A549 (cell line): ENCODE results near the gene CREM. TPM values are rescaled to one million over a fixed set of nuclear protein-coding genes. Genes with fewer than 3 reads are reported as not detected.

Experiments
- ATAC-seq, 2 experiments: fragments of 200-7000 bp in 1 of 2; fragments of >200 bp in 1 of 2; cut with Nextera tagmentation in 1 of 2; cut with Tn5 transposase in 1 of 2; 3 replicates each; pipeline versions ENCODE4 v1.8.0 to v1.9.1; 2018 to 2020; ENCODE audit warnings: mild to moderate bottlenecking in 1 of 2, moderate library complexity in 1 of 2
- CTCF ChIA-PET: fragments of 300-600 bp; sonication (Branson Sonifier 250); formaldehyde crosslinking; extraction: SDS; loops from one replicate; lab custom pipeline; 2021; ENCODE audit warnings: antibody characterized with exemption, inconsistent platforms; lab: Yijun Ruan, JAX
- POLR2A ChIA-PET: fragments of 350-600 bp; formaldehyde crosslinking; extraction: SDS; loops from one replicate; lab custom pipeline; 2021; ENCODE audit warnings: antibody characterized with exemption, inconsistent platforms; lab: Yijun Ruan, JAX
- DNase-seq, 2 experiments: peaks; one replicate each; pipeline versions ENCODE4 v3.0.0 to v3.0.0-alpha.2; 2011 to 2016; ENCODE audit warnings: low read depth in 1 of 2, low spot score in 1 of 2
- FAIRE-seq: peaks from 2 replicates; lab custom pipeline; 2011; peaks lifted over from hg19 to GRCh38; lab: Jason Lieb, UNC
- H3K27ac ChIP-seq, 2 experiments: fragments of >200 bp; sonication (Bioruptor Twin); formaldehyde crosslinking; 3 replicates each; pipeline ENCODE4 v1.5.1; 2016 to 2017
- H3K4me1 ChIP-seq: fragments of >200 bp; sonication (Bioruptor Twin); formaldehyde crosslinking; 3 replicates; pipeline ENCODE4 v1.6.1; 2016
- H3K4me2 ChIP-seq: fragments of >200 bp; sonication (Bioruptor Twin); formaldehyde crosslinking; 3 replicates; pipeline ENCODE4 v1.6.1; 2016
- H3K4me3 ChIP-seq: fragments of >200 bp; sonication (Bioruptor Twin); formaldehyde crosslinking; 3 replicates; pipeline ENCODE4 v1.5.1; 2016
- H3K9me3 ChIP-seq: fragments of >200 bp; sonication (Bioruptor Twin); formaldehyde crosslinking; 3 replicates; pipeline ENCODE4 v1.6.1; 2016
- BCL3 ChIP-seq: fragments of >200 bp; sonication (Bioruptor Twin); formaldehyde crosslinking; IDR thresholded peaks from 3 replicates; pipeline ENCODE4 v1.6.1; 2016
- CHD2 ChIP-seq: fragments of 150-350 bp; IDR thresholded peaks from 2 replicates; pipeline ENCODE4 v1.6.1; 2014; ENCODE audit warnings: low read length; ENCODE audit not compliant: partially characterized antibody
- EHMT2 ChIP-seq: fragments of 200-600 bp; sonication (generic); IDR thresholded peaks from 2 replicates; pipeline ENCODE4 v1.6.1; 2016; ENCODE audit warnings: antibody characterized with exemption, low read depth, mild to moderate bottlenecking, moderate library complexity
- EP300 ChIP-seq, 2 experiments: fragments of >200 bp; sonication (Bioruptor Twin); formaldehyde crosslinking; IDR thresholded peaks; 2 replicates in 1 of 2; 3 replicates in 1 of 2; pipeline ENCODE4 v1.6.1; 2016 to 2017
- ESRRA ChIP-seq: fragments of 150-350 bp; IDR thresholded peaks from 2 replicates; pipeline ENCODE4 v1.6.1; 2014; ENCODE audit warnings: mild to moderate bottlenecking, low read length, borderline replicate concordance
- FOSB ChIP-seq: fragments of 250-450 bp; sonication (Bioruptor Pico); IDR thresholded peaks from 2 replicates; pipeline ENCODE4 v1.5.0; 2020; ENCODE audit warnings: mild to moderate bottlenecking, moderate library complexity
- FOXS1 ChIP-seq: fragments of 250-450 bp; sonication (Bioruptor Pico); IDR thresholded peaks from 2 replicates; pipeline ENCODE4 v1.5.0; 2020; ENCODE audit warnings: mild to moderate bottlenecking, moderate library complexity
- GATA3 ChIP-seq: IDR thresholded peaks from 2 replicates; pipeline ENCODE4 v1.6.1; 2012; ENCODE audit warnings: borderline replicate concordance
- KDM1A ChIP-seq: fragments of 200-600 bp; sonication (generic); IDR thresholded peaks from 2 replicates; pipeline ENCODE4 v1.6.1; 2016; ENCODE audit warnings: low read depth, mild to moderate bottlenecking
- MAFK ChIP-seq: fragments of 450-650 bp; IDR thresholded peaks from 2 replicates; pipeline ENCODE4 v1.6.1; 2014; ENCODE audit not compliant: partially characterized antibody
- MAX ChIP-seq: IDR thresholded peaks from 2 replicates; pipeline ENCODE4 v1.6.1; 2012
- MAZ ChIP-seq: fragments of 150-350 bp; IDR thresholded peaks from 2 replicates; pipeline ENCODE4 v1.6.1; 2014; ENCODE audit warnings: antibody characterized with exemption, low read depth, low read length, borderline replicate concordance
- MYC ChIP-seq: IDR thresholded peaks from 2 replicates; pipeline ENCODE4 v1.6.1; 2012; ENCODE audit warnings: mild to moderate bottlenecking, inconsistent platforms, low read length, improper control_type of control experiment, borderline replicate concordance
- NFE2L2 ChIP-seq: fragments of 150-350 bp; conservative IDR thresholded peaks from 2 replicates; pipeline ENCODE4 v1.6.1; 2014; ENCODE audit warnings: low read length
- NPAS2 ChIP-seq: fragments of 250-450 bp; sonication (Bioruptor Pico); IDR thresholded peaks from 2 replicates; pipeline ENCODE4 v1.8.0; 2022; ENCODE audit warnings: mild to moderate bottlenecking, moderate library complexity, borderline replicate concordance
- PHF8 ChIP-seq: fragments of 200-600 bp; sonication (generic); IDR thresholded peaks from 2 replicates; pipeline ENCODE4 v1.6.1; 2016; ENCODE audit warnings: low read depth, mild to moderate bottlenecking, antibody characterized with exemption, moderate library complexity, borderline replicate concordance
- POLR2A ChIP-seq: IDR thresholded peaks from 2 replicates; pipeline ENCODE4 v1.6.1; 2012; ENCODE audit warnings: mild to moderate bottlenecking, low read length
- RAD21 ChIP-seq, 2 experiments: fragments of >200 bp in 1 of 2; sonication (Bioruptor Twin) in 1 of 2; formaldehyde crosslinking in 1 of 2; IDR thresholded peaks in 1 of 2; conservative IDR thresholded peaks in 1 of 2; 2 replicates in 1 of 2; 3 replicates in 1 of 2; pipeline ENCODE4 v1.6.1; 2012 to 2018; ENCODE audit warnings: inconsistent platforms in 1 of 2
- REST ChIP-seq: fragments of 200-600 bp; sonication (generic); IDR thresholded peaks from 2 replicates; pipeline ENCODE4 v1.6.1; 2016; ENCODE audit warnings: antibody characterized with exemption, mild to moderate bottlenecking, moderate library complexity
- SMC3 ChIP-seq: fragments of >200 bp; sonication (Bioruptor Twin); formaldehyde crosslinking; IDR thresholded peaks from 3 replicates; pipeline ENCODE4 v1.6.1; 2018; ENCODE audit warnings: inconsistent platforms
- ZFP36 ChIP-seq: fragments of 450-650 bp; IDR thresholded peaks from 2 replicates; pipeline ENCODE4 v1.6.1; 2014; ENCODE audit warnings: borderline replicate concordance; ENCODE audit not compliant: partially characterized antibody
- ZSCAN20 ChIP-seq: fragments of 250-450 bp; sonication (Bioruptor Pico); IDR thresholded peaks from 2 replicates; pipeline ENCODE4 v1.8.0; 2022; ENCODE audit warnings: mild to moderate bottlenecking, moderate library complexity
- WGBS: methylation state at CpG from one replicate; pipeline ENCODE4 v1.1.6; 2017; ENCODE audit errors: missing lambda C conversion rate; 5-methylcytosine and 5-hydroxymethylcytosine counted together
- polyA plus RNA-seq, 4 experiments: library from polyadenylated mRNA; depleted of rRNA in 3 of 4; stranded (reverse); fragments of >200 nt; fragmentation: RNase III in 1 of 4; extraction: RNeasy Plus Mini Kit Qiagen cat#74134 plus additional on column Dnase treatment in 1 of 4; gene quantifications; 2 replicates in 3 of 4; 3 replicates in 1 of 4; pipeline ENCODE4 v1.2.3, GENCODE V29; 2011 to 2017
- TF ChIP-seq, protein P1 (sequence below): fragments of 150-350 bp; IDR thresholded peaks from 2 replicates; pipeline ENCODE4 v1.6.1; 2014; ENCODE audit warnings: low read depth, mild to moderate bottlenecking, low read length
- TF ChIP-seq, protein P2 (sequence below): fragments of 250-450 bp; sonication (Bioruptor Pico); IDR thresholded peaks from 2 replicates; pipeline ENCODE4 v1.5.0; 2021; ENCODE audit warnings: mild to moderate bottlenecking, moderate library complexity, borderline replicate concordance

Gene CREM
- polyA plus RNA-seq, 2 of the 4 experiments (the other 2 are of a cell fraction): 53.3 to 112 TPM

DNA sequence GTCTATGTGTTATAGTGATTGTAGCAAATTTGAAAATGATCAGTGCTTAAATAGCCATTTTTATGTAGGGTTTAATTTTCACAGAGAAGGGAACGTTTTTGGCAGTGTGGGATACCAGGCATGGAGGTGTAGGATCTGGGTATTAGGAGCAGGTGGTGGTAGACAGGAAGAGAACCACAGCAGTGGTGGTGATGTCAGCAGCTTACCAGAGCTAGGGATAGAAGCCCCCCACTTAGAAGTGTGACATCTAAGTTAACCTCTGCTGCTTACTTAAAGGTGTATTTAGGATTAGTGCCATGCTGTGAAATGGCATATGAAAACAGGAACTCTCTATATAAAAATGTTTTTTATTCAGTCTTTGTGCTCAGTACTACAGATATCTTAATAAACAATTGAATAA, 73.8 kb downstream of the CREM start:
- FAIRE-seq (no peak), ATAC-seq (no peak), DNase-seq (no peak)
- TF ChIP-seq, protein P1, sequence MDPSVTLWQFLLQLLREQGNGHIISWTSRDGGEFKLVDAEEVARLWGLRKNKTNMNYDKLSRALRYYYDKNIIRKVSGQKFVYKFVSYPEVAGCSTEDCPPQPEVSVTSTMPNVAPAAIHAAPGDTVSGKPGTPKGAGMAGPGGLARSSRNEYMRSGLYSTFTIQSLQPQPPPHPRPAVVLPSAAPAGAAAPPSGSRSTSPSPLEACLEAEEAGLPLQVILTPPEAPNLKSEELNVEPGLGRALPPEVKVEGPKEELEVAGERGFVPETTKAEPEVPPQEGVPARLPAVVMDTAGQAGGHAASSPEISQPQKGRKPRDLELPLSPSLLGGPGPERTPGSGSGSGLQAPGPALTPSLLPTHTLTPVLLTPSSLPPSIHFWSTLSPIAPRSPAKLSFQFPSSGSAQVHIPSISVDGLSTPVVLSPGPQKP: no peak
- TF ChIP-seq EP300 (IDR thresholded peaks at IDR 0.05) (no peak), POLR2A (no peak), MAZ (no peak), CHD2 (no peak), MYC (no peak), ZFP36 (no peak), PHF8 (no peak), NPAS2 (CRISPR knock-in tag) (no peak), ZSCAN20 (CRISPR knock-in tag) (no peak), FOXS1 (CRISPR knock-in tag) (no peak), GATA3 (no peak), MAFK (no peak), KDM1A (no peak), NFE2L2 (no peak)
- Histone ChIP-seq H3K9me3 (no peaks in the 10 kb centered on the region), H3K4me3 (no peak overlapping the region), H3K27ac (no peak overlapping the region), H3K4me1 (peaks cover 3% of the 10 kb centered on the region; the same call in 1 of the 3 replicates), H3K4me2 (no peak overlapping the region)
- POLR2A ChIA-PET: no interaction called here
- 6% methylated on average over 1 of the region's 1 CpG for WGBS
- CTCF ChIA-PET: interaction anchor here (1.0 kb wide), 1 partner anchor 14 kb away, joined by 3 read pairs; no protein-coding TSS in a partner anchor

DNA sequence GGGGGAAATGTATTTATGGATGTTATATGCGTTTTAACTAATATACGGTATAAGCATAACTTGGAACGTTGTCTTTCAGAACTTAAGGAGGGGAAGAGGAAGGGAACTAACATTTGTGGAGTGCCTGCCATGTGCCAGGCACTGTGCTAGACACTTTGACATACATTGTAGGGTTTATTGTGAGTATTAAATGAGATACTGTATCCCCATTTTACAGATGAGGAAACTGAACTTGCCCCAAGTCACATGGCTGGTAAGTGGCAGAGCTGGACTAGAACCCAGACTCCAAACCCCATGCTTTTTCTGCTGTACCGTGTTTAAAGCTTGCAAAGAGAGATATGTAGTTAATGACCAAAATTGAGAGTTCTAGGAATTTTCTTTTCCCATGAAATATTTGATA, 74.6 kb downstream of the CREM start:
- CTCF ChIA-PET: interaction anchor here (0.6 to 4.1 kb wide), 3 partner anchors 17 to 81 kb away, joined by 5 to 20 read pairs (median 9); no protein-coding TSS in a partner anchor
- Histone ChIP-seq H3K4me2 (no peak overlapping the region), H3K4me3 (no peak overlapping the region), H3K9me3 (no peaks in the 10 kb centered on the region), H3K27ac (no peak overlapping the region), H3K4me1 (0 out of 3 replicates have a peak, but pooled peaks cover 3% of the 10 kb centered on the region)
- TF ChIP-seq ESRRA: no peak
- peak; percentile 56; the same call in 1 of the 2 replicates for TF ChIP-seq KDM1A
- TF ChIP-seq EHMT2: no peak
- WGBS: 89% methylated on average over 4 of the region's 4 CpGs
- DNase-seq (no peak), FAIRE-seq (no peak), ATAC-seq (no peak)
- POLR2A ChIA-PET: no interaction called here

DNA sequence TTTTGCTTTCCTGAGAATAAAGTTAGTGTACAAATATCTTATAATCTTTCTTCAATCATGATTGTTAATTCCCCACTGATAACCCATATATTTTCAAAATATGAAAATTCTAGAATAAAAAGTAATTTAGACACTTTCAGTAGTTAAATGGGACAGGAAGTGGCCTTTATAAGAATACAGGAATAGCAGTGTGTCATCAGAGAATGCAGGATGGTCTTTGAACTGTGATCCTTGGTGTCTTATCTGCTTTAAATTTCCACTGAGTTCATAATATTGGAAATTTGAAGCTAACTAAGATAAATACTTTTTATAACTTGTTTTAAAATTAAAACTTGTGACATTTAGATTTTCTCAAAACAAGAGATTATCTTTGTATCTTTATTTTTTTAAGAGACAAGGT, 75.4 kb downstream of the CREM start:
- DNase-seq: no peak
- FAIRE-seq: no peak
- TF ChIP-seq EP300 (IDR thresholded peaks at IDR 0.05) (no peak), BCL3 (no peak), RAD21 (conservative IDR thresholded peaks at IDR 0.05 in 1 of 2, IDR thresholded peaks at IDR 0.05 in 1 of 2) (no peak), FOSB (CRISPR knock-in tag) (no peak), REST (no peak), SMC3 (no peak), GATA3 (no peak), FOXS1 (CRISPR knock-in tag) (no peak), KDM1A (no peak), MAX (no peak), ESRRA (no peak)
- TF ChIP-seq, protein P2, sequence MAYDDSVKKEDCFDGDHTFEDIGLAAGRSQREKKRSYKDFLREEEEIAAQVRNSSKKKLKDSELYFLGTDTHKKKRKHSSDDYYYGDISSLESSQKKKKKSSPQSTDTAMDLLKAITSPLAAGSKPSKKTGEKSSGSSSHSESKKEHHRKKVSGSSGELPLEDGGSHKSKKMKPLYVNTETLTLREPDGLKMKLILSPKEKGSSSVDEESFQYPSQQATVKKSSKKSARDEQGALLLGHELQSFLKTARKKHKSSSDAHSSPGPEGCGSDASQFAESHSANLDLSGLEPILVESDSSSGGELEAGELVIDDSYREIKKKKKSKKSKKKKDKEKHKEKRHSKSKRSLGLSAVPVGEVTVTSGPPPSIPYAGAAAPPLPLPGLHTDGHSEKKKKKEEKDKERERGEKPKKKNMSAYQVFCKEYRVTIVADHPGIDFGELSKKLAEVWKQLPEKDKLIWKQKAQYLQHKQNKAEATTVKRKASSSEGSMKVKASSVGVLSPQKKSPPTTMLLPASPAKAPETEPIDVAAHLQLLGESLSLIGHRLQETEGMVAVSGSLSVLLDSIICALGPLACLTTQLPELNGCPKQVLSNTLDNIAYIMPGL (CRISPR knock-in tag): no peak
- CTCF ChIA-PET: interaction anchor here (0.6 to 4.1 kb wide), 4 partner anchors 16 to 81 kb away, joined by 3 to 20 read pairs (median 7); no protein-coding TSS in a partner anchor
- H3K4me2 ChIP-seq: no peak overlapping the region
- no peaks in the 10 kb centered on the region for H3K9me3 ChIP-seq
- 0 out of 3 replicates have a peak, but pooled peaks cover 3% of the 10 kb centered on the region for H3K4me1 ChIP-seq
- POLR2A ChIA-PET: no interaction called here
- H3K27ac ChIP-seq: no peak overlapping the region
- no peak overlapping the region for H3K4me3 ChIP-seq
- no peak for ATAC-seq
